ENCODE results near the gene SLC22A31. TPM values are rescaled to one million over a fixed set of nuclear protein-coding genes. Genes with fewer than 3 reads are reported as not detected.

SLC22A31 gene
- total RNA-seq, 2 experiments from 2014 or later = 1.8 to 2.8 TPM

DNA sequence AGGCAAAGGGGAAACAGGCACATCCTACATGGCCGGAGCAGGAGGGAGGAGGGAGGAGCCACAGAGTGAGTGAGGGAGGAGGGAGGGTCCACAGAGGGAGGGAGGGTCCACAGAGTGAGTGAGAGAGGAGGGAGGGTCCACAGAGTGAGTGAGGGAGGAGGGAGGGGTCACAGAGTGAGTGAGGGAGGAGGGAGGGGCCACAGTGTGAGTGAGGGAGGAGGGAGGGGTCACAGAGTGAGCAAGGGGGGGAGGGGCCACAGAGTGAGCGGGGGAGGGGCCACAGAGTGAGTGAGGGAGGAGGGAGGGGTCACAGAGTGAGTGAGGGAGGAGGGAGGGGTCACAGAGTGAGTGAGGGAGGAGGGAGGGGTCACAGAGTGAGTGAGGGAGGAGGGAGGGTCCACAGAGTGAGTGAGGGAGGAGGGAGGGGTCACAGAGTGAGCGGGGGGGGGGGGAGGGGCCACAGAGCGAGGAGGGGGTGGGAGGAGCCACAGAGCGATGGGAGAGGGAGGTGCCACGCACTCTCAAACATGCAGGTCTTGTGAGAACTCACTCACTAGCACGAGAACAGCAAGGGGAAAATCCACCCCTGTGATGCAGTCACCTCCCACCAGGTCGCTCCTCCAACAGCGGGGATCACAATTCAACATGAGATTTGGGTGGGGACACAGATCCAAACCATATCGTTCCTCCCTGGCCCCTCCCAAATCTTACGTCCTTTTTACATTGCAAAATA, 53.1 kb downstream of the SLC22A31 start:
- no peak overlapping the region for H3K27ac Mint-ChIP-seq
- peaks cover 57% of the 10 kb centered on the region for H3K36me3 Mint-ChIP-seq (ENCODE audit: low read depth)
- no peak overlapping the region for H3K4me3 Mint-ChIP-seq
- peaks cover 15% of the 10 kb centered on the region for H3K9me3 Mint-ChIP-seq
- no peaks in the 10 kb centered on the region for H3K27me3 Mint-ChIP-seq
- DNase-seq = no peak
- ChIA-PET CTCF (no interaction called here), POLR2A (no interaction called here)
- H3K4me1 Mint-ChIP-seq = no peaks in the 10 kb centered on the region

DNA sequence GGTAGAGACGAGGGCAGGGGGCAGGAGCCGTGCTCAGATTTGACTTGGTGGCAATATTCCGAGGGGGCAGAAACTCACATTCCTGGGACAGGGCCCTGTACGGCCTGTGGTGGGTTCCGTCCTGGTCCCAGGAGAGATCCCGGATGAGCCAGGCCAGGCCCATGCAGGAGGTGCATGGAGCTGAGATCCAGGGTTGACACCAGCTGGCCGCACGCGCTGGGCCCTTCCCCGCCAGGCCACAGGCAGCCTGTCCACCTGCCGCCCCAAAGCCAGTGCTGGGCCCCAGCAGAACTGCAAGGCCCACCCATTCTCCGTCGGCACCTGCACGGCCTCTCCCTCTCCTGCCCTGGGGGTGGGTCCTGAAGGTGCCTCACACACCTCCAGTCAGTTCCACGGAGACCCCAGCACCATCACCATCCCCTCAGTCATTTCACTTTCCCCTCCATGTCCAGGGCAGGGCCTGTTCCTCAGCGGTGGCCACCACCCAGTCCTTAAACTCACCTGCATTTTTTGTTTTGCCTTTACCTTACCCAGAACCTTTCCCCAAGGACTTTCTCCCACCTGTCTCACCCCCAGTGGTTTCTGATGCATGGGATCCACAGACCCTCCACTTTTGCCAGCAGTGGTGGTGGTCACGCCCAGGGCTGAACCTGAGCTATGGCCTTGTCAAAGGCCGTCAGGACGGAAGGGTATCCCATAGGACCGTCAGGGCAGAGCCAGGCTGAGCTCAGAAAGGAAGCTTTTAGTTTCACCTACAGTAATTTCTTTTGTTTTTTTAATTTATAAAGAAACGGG, 53.9 kb downstream of the SLC22A31 start:
- DNase-seq = no peak
- no peak overlapping the region for H3K27ac Mint-ChIP-seq

More for the DNA sequence above, 53.9 kb downstream of the SLC22A31 start:
- Mint-ChIP-seq H3K4me3 (no peak overlapping the region), H3K4me1 (no peaks in the 10 kb centered on the region), H3K9me3 (peaks cover 15% of the 10 kb centered on the region), H3K27me3 (no peaks in the 10 kb centered on the region), H3K36me3 (ENCODE audit: low read depth) (peaks cover 54% of the 10 kb centered on the region)
- ChIA-PET POLR2A (no interaction called here), CTCF (no interaction called here)

Other genes starting within 250 kb of the SLC22A31 start
- not detected for gene CBFA2T3, start 223.3 kb downstream of the SLC22A31 start, total RNA-seq
- gene ACSF3, start 106.7 kb downstream of the SLC22A31 start, total RNA-seq = 10 to 100 TPM; 57.3 to 62.0 TPM
- not detected for gene CDH15, start 28.8 kb downstream of the SLC22A31 start, total RNA-seq
- 1 to 10 TPM; 8.3 to 9.2 TPM for gene ZNF778, start 17.2 kb upstream of the SLC22A31 start, total RNA-seq